Measurements from ENCODE around the gene APOL3.

DNA sequence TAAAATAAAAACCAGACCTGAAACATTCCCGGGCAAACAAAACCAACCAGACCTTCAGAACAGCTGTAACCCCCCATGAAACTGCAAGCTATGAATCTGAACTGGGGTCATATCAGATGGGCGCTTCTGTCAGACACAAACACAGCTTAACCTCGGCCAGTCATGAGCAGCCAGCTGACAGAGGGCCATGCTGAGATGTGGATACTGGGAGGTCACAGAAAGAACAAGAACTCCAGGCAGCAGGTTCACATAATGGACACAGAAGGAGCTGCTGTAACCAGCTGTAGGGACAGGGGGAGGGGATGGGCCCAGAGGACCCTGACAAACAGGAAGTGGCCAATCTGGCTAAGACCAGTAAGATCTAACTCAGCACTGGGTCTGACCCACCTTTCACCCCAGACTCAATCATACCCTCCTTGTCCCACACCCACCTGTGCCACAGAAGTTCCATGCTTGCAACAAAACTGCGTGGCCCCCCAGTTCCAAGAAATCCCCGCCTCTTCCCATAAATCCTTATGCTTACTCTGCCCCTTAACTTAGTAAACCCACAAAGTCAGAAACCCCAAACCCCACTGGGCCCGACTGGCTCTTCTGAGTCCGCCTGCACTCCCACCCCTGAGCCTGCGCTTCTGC, 37.1 kb upstream of the APOL3 start:
- TF ChIP-seq, protein P1, sequence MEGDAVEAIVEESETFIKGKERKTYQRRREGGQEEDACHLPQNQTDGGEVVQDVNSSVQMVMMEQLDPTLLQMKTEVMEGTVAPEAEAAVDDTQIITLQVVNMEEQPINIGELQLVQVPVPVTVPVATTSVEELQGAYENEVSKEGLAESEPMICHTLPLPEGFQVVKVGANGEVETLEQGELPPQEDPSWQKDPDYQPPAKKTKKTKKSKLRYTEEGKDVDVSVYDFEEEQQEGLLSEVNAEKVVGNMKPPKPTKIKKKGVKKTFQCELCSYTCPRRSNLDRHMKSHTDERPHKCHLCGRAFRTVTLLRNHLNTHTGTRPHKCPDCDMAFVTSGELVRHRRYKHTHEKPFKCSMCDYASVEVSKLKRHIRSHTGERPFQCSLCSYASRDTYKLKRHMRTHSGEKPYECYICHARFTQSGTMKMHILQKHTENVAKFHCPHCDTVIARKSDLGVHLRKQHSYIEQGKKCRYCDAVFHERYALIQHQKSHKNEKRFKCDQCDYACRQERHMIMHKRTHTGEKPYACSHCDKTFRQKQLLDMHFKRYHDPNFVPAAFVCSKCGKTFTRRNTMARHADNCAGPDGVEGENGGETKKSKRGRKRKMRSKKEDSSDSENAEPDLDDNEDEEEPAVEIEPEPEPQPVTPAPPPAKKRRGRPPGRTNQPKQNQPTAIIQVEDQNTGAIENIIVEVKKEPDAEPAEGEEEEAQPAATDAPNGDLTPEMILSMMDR (conservative IDR thresholded peaks at IDR 0.05; ENCODE audit: low read depth, low read length) = no peak
- TF ChIP-seq EZH2 (IDR thresholded peaks at IDR 0.05; ENCODE audit: borderline replicate concordance, low read depth, low read length, poor library complexity, severe bottlenecking) = no peak
